GM12875 (cell line): ENCODE measurements around the gene LRRC2.
"Not testable (repeated sequence)": the region's sequence is repeated elsewhere in the genome, so short reads cannot be mapped to it uniquely, and the experiment has no call there.

Experiments
- H3K4me3 ChIP-seq: one replicate; pipeline ENCODE4 v1.5.1; 2011; ENCODE audit warnings: low read depth, low read length, control low read depth
- TF ChIP-seq, protein P1 (sequence below): IDR thresholded peaks from 2 replicates; pipeline ENCODE4 v1.5.1; 2011; ENCODE audit warnings: low read depth, mild to moderate bottlenecking, control low read depth, inconsistent platforms, low read length, moderate library complexity, borderline replicate concordance; ENCODE audit not compliant: insufficient read depth

Gene LRRC2

DNA sequence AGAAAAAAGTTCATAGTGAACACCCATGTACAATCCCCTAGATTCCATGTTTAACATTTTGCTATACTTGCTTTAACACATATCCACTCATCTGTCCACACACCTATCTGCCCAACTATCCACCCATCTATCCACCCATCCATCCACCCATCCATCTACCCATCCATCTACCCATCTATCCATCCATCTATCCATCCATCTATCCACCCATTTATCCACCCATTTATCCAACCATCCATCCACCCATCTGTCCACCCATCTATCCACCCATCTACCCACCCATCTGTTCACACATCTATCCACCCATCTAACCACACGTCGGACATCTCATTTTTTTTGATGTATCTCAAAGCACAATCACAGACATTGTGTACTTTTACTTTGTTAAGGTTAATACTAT is 42.5 kb downstream of the LRRC2 start:
- no peak overlapping the region for H3K4me3 ChIP-seq
- TF ChIP-seq, protein P1, sequence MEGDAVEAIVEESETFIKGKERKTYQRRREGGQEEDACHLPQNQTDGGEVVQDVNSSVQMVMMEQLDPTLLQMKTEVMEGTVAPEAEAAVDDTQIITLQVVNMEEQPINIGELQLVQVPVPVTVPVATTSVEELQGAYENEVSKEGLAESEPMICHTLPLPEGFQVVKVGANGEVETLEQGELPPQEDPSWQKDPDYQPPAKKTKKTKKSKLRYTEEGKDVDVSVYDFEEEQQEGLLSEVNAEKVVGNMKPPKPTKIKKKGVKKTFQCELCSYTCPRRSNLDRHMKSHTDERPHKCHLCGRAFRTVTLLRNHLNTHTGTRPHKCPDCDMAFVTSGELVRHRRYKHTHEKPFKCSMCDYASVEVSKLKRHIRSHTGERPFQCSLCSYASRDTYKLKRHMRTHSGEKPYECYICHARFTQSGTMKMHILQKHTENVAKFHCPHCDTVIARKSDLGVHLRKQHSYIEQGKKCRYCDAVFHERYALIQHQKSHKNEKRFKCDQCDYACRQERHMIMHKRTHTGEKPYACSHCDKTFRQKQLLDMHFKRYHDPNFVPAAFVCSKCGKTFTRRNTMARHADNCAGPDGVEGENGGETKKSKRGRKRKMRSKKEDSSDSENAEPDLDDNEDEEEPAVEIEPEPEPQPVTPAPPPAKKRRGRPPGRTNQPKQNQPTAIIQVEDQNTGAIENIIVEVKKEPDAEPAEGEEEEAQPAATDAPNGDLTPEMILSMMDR = no peak

DNA sequence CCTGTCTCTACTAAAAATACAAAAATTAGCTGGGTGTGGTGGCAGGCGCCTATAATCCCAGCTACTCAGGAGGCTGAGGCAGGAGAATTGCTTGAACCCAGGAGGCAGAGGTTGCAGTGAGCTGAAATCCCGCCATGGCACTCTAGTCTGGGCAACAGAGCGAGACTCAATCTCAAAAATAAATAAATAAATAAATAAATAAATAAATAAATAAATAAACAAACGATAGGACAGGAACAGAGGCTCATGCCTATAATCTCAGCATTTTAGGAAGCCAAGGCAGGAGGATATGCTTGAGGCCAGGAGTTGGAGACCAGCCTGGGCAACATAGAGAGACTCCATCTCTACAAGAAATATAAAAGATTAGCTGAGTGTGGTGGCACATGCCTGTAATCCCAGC is 43.9 kb downstream of the LRRC2 start:
- not testable (repeated sequence) for H3K4me3 ChIP-seq

DNA sequence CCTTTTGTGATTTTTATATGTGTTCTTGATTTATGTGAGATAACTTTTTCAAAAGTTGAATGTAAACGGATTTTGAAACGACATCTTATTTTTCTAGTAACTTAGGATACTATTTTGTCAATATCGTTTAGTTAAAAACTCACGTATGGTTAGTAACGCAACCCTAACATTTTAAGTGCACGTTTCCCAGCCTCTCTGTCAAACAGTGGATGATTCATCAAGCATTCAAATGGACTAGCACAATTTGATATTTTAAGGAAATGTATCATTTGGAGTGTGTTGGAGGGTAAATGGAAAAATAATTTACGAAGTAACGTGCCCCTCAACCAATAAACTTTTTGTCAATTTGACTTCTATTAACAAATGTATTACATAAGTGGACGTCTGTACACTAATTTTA is 45.0 kb downstream of the LRRC2 start:
- TF ChIP-seq, protein P1 = no peak
- no peak overlapping the region for H3K4me3 ChIP-seq

DNA sequence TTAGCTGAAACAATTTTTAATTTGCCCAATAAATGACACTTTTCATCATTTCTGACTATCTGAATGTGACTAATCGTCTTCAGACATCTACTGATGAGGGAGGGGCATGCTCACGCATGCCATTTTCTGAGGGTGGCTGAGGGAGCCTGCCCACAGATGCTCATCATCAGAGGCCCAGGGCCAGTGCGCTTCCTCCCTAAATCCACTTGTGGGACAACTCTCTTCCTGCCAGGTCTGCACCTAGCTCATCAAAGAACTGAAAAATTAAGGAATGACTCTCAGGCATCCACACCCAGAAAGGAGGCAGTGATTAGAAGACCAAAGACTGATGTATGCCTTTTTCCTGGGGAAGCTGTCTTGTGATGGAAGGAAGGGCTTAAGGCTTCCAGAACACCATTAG is 45.6 kb downstream of the LRRC2 start:
- TF ChIP-seq, protein P1 = no peak
- no peak overlapping the region for H3K4me3 ChIP-seq

DNA sequence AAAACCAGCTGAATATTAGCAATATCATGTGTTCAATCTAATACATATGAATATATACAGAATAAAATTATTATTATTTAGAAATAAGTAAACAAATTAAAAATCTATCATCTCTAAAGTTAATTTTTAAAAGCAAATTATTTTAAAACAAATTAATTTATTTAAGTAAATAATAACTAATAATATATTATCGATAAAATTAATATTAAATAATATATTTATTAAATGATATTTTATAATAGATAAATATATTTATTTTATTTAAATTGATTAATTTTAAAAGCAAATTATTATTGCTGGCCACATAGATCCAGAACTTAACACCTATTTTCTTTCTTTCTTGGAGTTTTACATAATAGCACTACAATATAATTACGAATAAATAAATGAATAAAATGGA is 46.1 kb downstream of the LRRC2 start:
- H3K4me3 ChIP-seq = no peak overlapping the region
- TF ChIP-seq, protein P1 = no peak

DNA sequence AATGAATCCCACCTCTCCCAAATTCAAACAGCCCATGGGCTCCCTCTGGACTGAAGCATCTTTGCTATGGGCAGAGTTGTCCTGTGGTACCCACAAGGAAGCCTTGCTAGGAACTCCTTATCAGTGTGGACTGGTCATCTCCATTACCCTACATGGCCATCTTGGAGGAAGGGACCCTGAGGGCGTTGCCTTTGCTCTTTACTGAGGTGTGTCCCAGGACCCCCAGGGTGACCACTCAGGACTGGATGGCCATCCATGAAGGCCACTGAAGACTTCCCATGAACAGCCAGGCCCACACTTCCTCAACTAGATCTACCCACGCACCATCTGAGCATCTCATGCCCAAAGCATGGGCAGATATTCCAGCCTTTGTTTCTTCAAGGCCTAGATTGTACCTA is 48.3 kb downstream of the LRRC2 start:
- H3K4me3 ChIP-seq = no peak overlapping the region
- TF ChIP-seq, protein P1 = no peak

DNA sequence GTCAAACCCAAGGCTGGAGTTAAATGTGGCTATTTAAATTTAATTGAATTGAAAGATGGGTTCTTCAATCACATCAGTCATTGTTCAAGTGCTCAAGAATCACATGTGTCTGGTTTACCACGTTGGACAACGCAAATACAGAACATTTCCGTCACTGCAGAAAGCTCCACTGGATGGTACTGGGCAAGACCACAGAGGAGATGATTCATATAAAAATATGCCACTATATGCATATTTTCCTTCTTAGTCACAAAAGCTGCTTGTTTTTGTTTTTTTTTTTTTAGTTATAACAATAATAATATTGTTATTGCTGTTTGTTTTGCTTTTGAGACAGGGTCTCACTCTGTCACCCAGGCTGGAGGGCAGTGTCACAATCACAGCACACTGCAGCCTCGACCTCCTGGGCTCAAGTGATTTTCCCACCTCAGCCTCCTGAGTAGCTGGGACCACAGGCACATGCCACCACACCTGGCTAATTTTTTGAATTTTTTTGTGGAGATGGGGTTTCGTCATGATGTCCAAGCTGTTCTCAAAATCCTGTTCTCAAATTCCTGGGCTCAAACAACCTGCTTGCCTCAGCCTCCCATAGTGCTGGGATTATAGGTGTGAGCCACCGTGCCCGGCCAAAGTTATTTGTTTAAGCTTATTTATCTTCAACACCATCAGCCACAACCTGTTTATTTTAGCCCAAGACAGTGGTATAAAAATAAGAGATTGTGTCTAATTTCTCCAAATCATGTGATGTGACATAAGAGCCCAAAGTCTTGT is 48.9 kb downstream of the LRRC2 start:
- TF ChIP-seq, protein P1 = no peak
- H3K4me3 ChIP-seq = no peak overlapping the region

DNA sequence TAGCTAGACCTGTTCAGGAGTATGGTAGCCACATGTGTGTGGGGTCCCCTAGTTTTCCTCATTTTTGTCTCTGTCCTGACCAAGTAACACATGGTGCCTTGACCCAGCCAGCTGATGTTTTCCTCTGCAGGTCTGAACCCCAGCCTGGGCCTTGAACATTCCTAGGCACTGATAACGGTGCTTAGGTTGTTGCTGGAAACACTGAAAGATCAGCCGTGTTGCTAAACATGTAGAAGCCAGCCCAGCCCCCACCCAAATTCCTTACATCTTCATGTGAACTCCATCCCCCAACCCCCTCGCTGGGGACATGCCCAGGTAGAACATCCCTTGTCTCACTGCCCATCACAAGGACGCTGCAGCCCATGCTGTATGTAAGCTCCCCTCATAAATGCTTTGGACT is 49.6 kb downstream of the LRRC2 start:
- no peak overlapping the region for H3K4me3 ChIP-seq
- TF ChIP-seq, protein P1 = no peak
